H1 (cell line): Measurements from ENCODE around the gene MCUB.

Source experiments
- CHD2 ChIP-seq: IDR thresholded peaks from 2 replicates; pipeline ENCODE4 v1.6.1; 2012; ENCODE audit warnings: low read length, improper control_type of control experiment
- EZH2 ChIP-seq: fragments of 200-600 bp; sonication (generic); IDR thresholded peaks from 2 replicates; pipeline ENCODE4 v1.7.1; 2012; ENCODE audit warnings: low read depth, mild to moderate bottlenecking, moderate library complexity, low read length, inconsistent platforms; ENCODE audit not compliant: severe bottlenecking
- JUN ChIP-seq: IDR thresholded peaks from 2 replicates; pipeline ENCODE4 v1.6.1; 2011; ENCODE audit warnings: low read depth, mild to moderate bottlenecking, improper control_type of control experiment, low read length
- MAFK ChIP-seq: IDR thresholded peaks from 2 replicates; pipeline ENCODE4 v1.6.1; 2012; ENCODE audit warnings: low read depth, mild to moderate bottlenecking, improper control_type of control experiment, low read length
- NANOG ChIP-seq: IDR thresholded peaks from 2 replicates; pipeline ENCODE4 v1.6.1; 2011; ENCODE audit warnings: low read length, low read depth, mild to moderate bottlenecking, inconsistent platforms; ENCODE audit not compliant: insufficient read depth, poor library complexity, severe bottlenecking
- POLR2A ChIP-seq, 2 experiments: IDR thresholded peaks; 1 replicate in 1 of 2; 2 replicates in 1 of 2; pipeline ENCODE4 v1.6.1; 2011; ENCODE audit warnings: low read depth in 2 of 2, low read length in 2 of 2, mild to moderate bottlenecking in 2 of 2; ENCODE audit errors: control extremely low read depth in 1 of 2
- RAD21 ChIP-seq, 2 experiments: IDR thresholded peaks in 1 of 2; conservative IDR thresholded peaks in 1 of 2; 2 replicates each; pipeline ENCODE4 v1.6.1; 2011; ENCODE audit warnings: low read depth in 2 of 2, low read length in 2 of 2, improper control_type of control experiment in 1 of 2, inconsistent platforms in 1 of 2, mild to moderate bottlenecking in 1 of 2, moderate library complexity in 1 of 2
- TAF1 ChIP-seq: IDR thresholded peaks from 2 replicates; pipeline ENCODE4 v1.6.1; 2011; ENCODE audit warnings: mild to moderate bottlenecking, low read depth, low read length
- TEAD4 ChIP-seq: IDR thresholded peaks from 2 replicates; pipeline ENCODE4 v1.6.1; 2012; ENCODE audit warnings: low read depth, low read length, inconsistent platforms, mixed read lengths
- TF ChIP-seq, protein P1 (sequence below), 3 experiments: IDR thresholded peaks; 1 replicate in 2 of 3; 2 replicates in 1 of 3; pipeline versions ENCODE4 v1.5.1 to v1.6.1; 2011; ENCODE audit warnings: low read length in 3 of 3, mild to moderate bottlenecking in 3 of 3, inconsistent platforms in 2 of 3, low read depth in 1 of 3, moderate library complexity in 1 of 3; ENCODE audit not compliant: insufficient read depth in 1 of 3; ENCODE audit errors: control extremely low read depth in 1 of 3

GRCh38 chr4:109589119-109589518 is 29.1 kb downstream of the MCUB start:
- TF ChIP-seq RAD21 (IDR thresholded peaks at IDR 0.05 in 1 of 2, conservative IDR thresholded peaks at IDR 0.05 in 1 of 2; ENCODE audit: low read depth in 2 of 2, low read length in 2 of 2) (no peak), TAF1 (no peak), EZH2 (no peak), POLR2A (IDR thresholded peaks at IDR 0.05; ENCODE audit: control extremely low read depth in 1 of 2, low read depth in 2 of 2, low read length in 2 of 2) (no peak), JUN (no peak), TEAD4 (no peak), MAFK (no peak), NANOG (no peak), CHD2 (no peak)
- TF ChIP-seq, protein P1, sequence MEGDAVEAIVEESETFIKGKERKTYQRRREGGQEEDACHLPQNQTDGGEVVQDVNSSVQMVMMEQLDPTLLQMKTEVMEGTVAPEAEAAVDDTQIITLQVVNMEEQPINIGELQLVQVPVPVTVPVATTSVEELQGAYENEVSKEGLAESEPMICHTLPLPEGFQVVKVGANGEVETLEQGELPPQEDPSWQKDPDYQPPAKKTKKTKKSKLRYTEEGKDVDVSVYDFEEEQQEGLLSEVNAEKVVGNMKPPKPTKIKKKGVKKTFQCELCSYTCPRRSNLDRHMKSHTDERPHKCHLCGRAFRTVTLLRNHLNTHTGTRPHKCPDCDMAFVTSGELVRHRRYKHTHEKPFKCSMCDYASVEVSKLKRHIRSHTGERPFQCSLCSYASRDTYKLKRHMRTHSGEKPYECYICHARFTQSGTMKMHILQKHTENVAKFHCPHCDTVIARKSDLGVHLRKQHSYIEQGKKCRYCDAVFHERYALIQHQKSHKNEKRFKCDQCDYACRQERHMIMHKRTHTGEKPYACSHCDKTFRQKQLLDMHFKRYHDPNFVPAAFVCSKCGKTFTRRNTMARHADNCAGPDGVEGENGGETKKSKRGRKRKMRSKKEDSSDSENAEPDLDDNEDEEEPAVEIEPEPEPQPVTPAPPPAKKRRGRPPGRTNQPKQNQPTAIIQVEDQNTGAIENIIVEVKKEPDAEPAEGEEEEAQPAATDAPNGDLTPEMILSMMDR (IDR thresholded peaks at IDR 0.05; ENCODE audit: control extremely low read depth in 1 of 3, insufficient read depth in 1 of 3, low read depth in 1 of 3, low read length in 3 of 3) = no peak
